ENCODE data around the gene JHY. TPM values are rescaled to one million over a fixed set of nuclear protein-coding genes. Genes with fewer than 3 reads are reported as not detected.

The JHY gene
- total RNA-seq, 4 donors from 2014 or later, result 13.4 to 17.3 (median 14.1) TPM

DNA sequence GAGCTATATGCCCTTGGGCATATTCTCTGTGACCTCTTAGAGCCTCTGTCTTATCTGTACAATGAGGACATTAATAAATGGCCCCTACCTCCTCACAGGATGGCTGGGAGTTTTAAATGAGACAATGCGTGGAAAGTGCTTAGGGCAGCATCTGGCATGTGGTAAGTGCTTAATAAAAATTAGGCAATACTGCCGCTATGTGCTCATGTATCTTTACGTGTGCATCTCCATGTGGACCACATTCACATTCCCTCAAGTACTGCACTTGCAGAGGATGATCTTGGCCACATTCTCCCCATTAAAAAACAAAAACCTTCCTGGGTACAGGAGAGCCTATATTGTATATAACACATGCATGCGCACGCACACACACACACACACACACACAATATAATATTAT lies 118.2 kb downstream of the JHY start:
- no peak for DNase-seq (ENCODE audit: low spot score in 2 of 2)
- Histone ChIP-seq H3K4me3 (no peak overlapping the region), H3K27ac (no peak overlapping the region), H3K9me3 (no peaks in the 10 kb centered on the region), H3K36me3 (no peaks in the 10 kb centered on the region), H3K4me1 (no peaks in the 10 kb centered on the region), H3K27me3 (peaks cover 0 to 20% of the 10 kb centered on the region in 2 donors)
- WGBS, 2 donors, result 78 to 88% methylated on average over 5 of the region's 5 CpGs
- TF ChIP-seq EP300 (IDR thresholded peaks at IDR 0.05) (no peak), POLR2A (IDR thresholded peaks at IDR 0.05) (no peak)
- TF ChIP-seq, protein P1, sequence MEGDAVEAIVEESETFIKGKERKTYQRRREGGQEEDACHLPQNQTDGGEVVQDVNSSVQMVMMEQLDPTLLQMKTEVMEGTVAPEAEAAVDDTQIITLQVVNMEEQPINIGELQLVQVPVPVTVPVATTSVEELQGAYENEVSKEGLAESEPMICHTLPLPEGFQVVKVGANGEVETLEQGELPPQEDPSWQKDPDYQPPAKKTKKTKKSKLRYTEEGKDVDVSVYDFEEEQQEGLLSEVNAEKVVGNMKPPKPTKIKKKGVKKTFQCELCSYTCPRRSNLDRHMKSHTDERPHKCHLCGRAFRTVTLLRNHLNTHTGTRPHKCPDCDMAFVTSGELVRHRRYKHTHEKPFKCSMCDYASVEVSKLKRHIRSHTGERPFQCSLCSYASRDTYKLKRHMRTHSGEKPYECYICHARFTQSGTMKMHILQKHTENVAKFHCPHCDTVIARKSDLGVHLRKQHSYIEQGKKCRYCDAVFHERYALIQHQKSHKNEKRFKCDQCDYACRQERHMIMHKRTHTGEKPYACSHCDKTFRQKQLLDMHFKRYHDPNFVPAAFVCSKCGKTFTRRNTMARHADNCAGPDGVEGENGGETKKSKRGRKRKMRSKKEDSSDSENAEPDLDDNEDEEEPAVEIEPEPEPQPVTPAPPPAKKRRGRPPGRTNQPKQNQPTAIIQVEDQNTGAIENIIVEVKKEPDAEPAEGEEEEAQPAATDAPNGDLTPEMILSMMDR (IDR thresholded peaks at IDR 0.05), result no peak

DNA sequence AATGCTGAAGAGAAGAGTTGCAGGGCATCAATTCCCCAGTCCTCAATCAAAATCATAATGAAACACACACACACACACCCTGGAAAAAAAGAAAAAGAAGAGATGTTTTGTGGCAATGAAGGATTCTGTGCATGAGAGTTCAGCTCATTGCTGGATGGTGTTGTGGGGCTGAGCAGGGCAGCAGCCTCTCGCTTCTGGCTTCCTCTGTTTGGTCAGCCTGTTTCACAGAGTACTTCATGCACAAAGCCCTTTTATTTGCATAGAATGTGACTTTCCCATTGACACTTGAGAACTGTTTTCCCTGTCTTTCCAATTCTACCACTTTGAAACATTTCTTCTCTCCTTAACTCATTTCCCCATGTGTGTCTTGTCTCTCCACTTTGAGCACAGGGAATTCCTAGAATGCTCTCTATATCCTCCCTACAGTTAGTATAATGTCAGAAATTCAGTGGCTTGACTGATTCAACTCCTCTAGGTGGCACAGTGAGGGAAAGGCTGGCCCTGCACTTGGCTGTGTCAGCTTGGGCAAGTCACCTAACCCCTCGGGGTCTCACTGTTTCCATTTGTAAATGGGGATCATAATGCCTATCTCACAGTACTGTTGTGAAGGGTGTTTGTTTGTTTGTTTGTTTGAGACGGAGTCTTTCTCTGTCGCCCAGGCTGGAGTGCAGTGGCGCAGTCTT lies 124.4 kb downstream of the JHY start:
- Histone ChIP-seq H3K27ac (no peak overlapping the region), H3K4me3 (no peak overlapping the region), H3K4me1 (no peaks in the 10 kb centered on the region), H3K36me3 (no peaks in the 10 kb centered on the region), H3K9me3 (no peaks in the 10 kb centered on the region), H3K27me3 (no peaks in the 10 kb centered on the region)
- no peak for DNase-seq (ENCODE audit: low spot score in 2 of 2)
- 74% methylated on average over 5 of the region's 5 CpGs for WGBS, 2 donors
- TF ChIP-seq EP300 (IDR thresholded peaks at IDR 0.05) (no peak), POLR2A (IDR thresholded peaks at IDR 0.05) (no peak)
- TF ChIP-seq, protein P1 (IDR thresholded peaks at IDR 0.05), result no peak

Small RNA genes lying within 50 kb of the gene (small RNA-seq; reads per million reads assigned to genes)
- gene RNU4-23P, result not detected

Other genes with a start within 250 kb of the JHY start
- gene UBASH3B, start 227.0 kb upstream of the JHY start, total RNA-seq, result 1 to 10 TPM in 3 of 4 donors, under 1 TPM in 1; 0.66 to 5.1 (median 1.8) TPM
- under 1 TPM in 3 of 4 donors, not detected in 1; 0.20 to 0.84 (median 0.66) TPM for gene CRTAM, start 44.3 kb upstream of the JHY start, total RNA-seq
- not detected for gene BSX, start 99.1 kb downstream of the JHY start, total RNA-seq
- 100 to 1,000 TPM; 425 to 660 (median 550) TPM for gene HSPA8, start 179.4 kb downstream of the JHY start, total RNA-seq